ENCODE results near the gene RELN. TPM values are rescaled to one million over a fixed set of nuclear protein-coding genes. Genes with fewer than 3 reads are reported as not detected.

Gene RELN
- total RNA-seq, 1 donor from 2014 or later, result 14.1 TPM

GRCh38 chr7:103764901-103765300 is 224.6 kb downstream of the RELN start:
- H3K4me3 ChIP-seq (ENCODE audit: low read length in 3 of 3), result no peak overlapping the region
- H3K9ac ChIP-seq (ENCODE audit: low read depth in 1 of 3, low read length in 3 of 3), result no peak overlapping the region
- H3K9me3 ChIP-seq (ENCODE audit: control insufficient read depth in 3 of 3, low read length in 3 of 3), result no peaks in the 10 kb centered on the region
- H3K36me3 ChIP-seq (ENCODE audit: control insufficient read depth in 3 of 3, insufficient read depth in 3 of 3, low read length in 3 of 3), result no peaks in the 10 kb centered on the region
- no peaks in the 10 kb centered on the region for H3K4me1 ChIP-seq (ENCODE audit: control insufficient read depth in 3 of 3, insufficient read depth in 3 of 3, low read length in 3 of 3)
- H3K27ac ChIP-seq (ENCODE audit: low read depth, low read length), result no peak overlapping the region
- no peaks in the 10 kb centered on the region for H3K27me3 ChIP-seq (ENCODE audit: control insufficient read depth in 3 of 3, insufficient read depth in 3 of 3, low read length in 3 of 3)

- Histone ChIP-seq H3K27me3 (ENCODE audit: control insufficient read depth in 3 of 3, insufficient read depth in 3 of 3, low read length in 3 of 3) (no peaks in the 10 kb centered on the region), H3K27ac (ENCODE audit: low read depth, low read length) (no peak overlapping the region), H3K36me3 (ENCODE audit: control insufficient read depth in 3 of 3, insufficient read depth in 3 of 3, low read length in 3 of 3) (no peaks in the 10 kb centered on the region), H3K9ac (ENCODE audit: low read depth in 1 of 3, low read length in 3 of 3) (no peak overlapping the region), H3K9me3 (ENCODE audit: control insufficient read depth in 3 of 3, low read length in 3 of 3) (no peaks in the 10 kb centered on the region), H3K4me1 (ENCODE audit: control insufficient read depth in 3 of 3, insufficient read depth in 3 of 3, low read length in 3 of 3) (no peaks in the 10 kb centered on the region), H3K4me3 (ENCODE audit: low read length in 3 of 3) (no peak overlapping the region)
Measured at GRCh38 chr7:103762877-103763276, 226.6 kb downstream of the RELN start.

GRCh38 chr7:103762065-103762760 is 227.2 kb downstream of the RELN start:
- H3K9me3 ChIP-seq (ENCODE audit: control insufficient read depth in 3 of 3, low read length in 3 of 3), result no peaks in the 10 kb centered on the region
- no peak overlapping the region for H3K27ac ChIP-seq (ENCODE audit: low read depth, low read length)
- H3K4me3 ChIP-seq (ENCODE audit: low read length in 3 of 3), result no peak overlapping the region
- no peaks in the 10 kb centered on the region for H3K36me3 ChIP-seq (ENCODE audit: control insufficient read depth in 3 of 3, insufficient read depth in 3 of 3, low read length in 3 of 3)
- no peaks in the 10 kb centered on the region for H3K4me1 ChIP-seq (ENCODE audit: control insufficient read depth in 3 of 3, insufficient read depth in 3 of 3, low read length in 3 of 3)
- H3K27me3 ChIP-seq (ENCODE audit: control insufficient read depth in 3 of 3, insufficient read depth in 3 of 3, low read length in 3 of 3), result no peaks in the 10 kb centered on the region
- no peak overlapping the region for H3K9ac ChIP-seq (ENCODE audit: low read depth in 1 of 3, low read length in 3 of 3)

GRCh38 chr7:103752995-103753394 is 236.5 kb downstream of the RELN start:
- H3K27me3 ChIP-seq (ENCODE audit: control insufficient read depth in 3 of 3, insufficient read depth in 3 of 3, low read length in 3 of 3), result no peaks in the 10 kb centered on the region
- no peak overlapping the region for H3K27ac ChIP-seq (ENCODE audit: low read depth, low read length)
- H3K9me3 ChIP-seq (ENCODE audit: control insufficient read depth in 3 of 3, low read length in 3 of 3), result no peaks in the 10 kb centered on the region

GRCh38 chr7:103751311-103751880 is 238.1 kb downstream of the RELN start:
- no peaks in the 10 kb centered on the region for H3K4me1 ChIP-seq (ENCODE audit: control insufficient read depth in 3 of 3, insufficient read depth in 3 of 3, low read length in 3 of 3)
- H3K27ac ChIP-seq (ENCODE audit: low read depth, low read length), result no peak overlapping the region
- no peaks in the 10 kb centered on the region for H3K27me3 ChIP-seq (ENCODE audit: control insufficient read depth in 3 of 3, insufficient read depth in 3 of 3, low read length in 3 of 3)
- no peaks in the 10 kb centered on the region for H3K36me3 ChIP-seq (ENCODE audit: control insufficient read depth in 3 of 3, insufficient read depth in 3 of 3, low read length in 3 of 3)
- no peak overlapping the region for H3K4me3 ChIP-seq (ENCODE audit: low read length in 3 of 3)
- H3K9ac ChIP-seq (ENCODE audit: low read depth in 1 of 3, low read length in 3 of 3), result no peak overlapping the region
- H3K9me3 ChIP-seq (ENCODE audit: control insufficient read depth in 3 of 3, low read length in 3 of 3), result no peaks in the 10 kb centered on the region

More at GRCh38 chr7:103752995-103753394, 236.5 kb downstream of the RELN start:
- Histone ChIP-seq H3K36me3 (ENCODE audit: control insufficient read depth in 3 of 3, insufficient read depth in 3 of 3, low read length in 3 of 3) (no peaks in the 10 kb centered on the region), H3K4me3 (ENCODE audit: low read length in 3 of 3) (no peak overlapping the region), H3K9ac (ENCODE audit: low read depth in 1 of 3, low read length in 3 of 3) (no peak overlapping the region), H3K4me1 (ENCODE audit: control insufficient read depth in 3 of 3, insufficient read depth in 3 of 3, low read length in 3 of 3) (no peaks in the 10 kb centered on the region)

GRCh38 chr7:103748680-103749079 is 240.8 kb downstream of the RELN start:
- Histone ChIP-seq H3K9ac (ENCODE audit: low read depth in 1 of 3, low read length in 3 of 3) (no peak overlapping the region), H3K27me3 (ENCODE audit: control insufficient read depth in 3 of 3, insufficient read depth in 3 of 3, low read length in 3 of 3) (no peaks in the 10 kb centered on the region), H3K27ac (ENCODE audit: low read depth, low read length) (no peak overlapping the region), H3K4me3 (ENCODE audit: low read length in 3 of 3) (no peak overlapping the region), H3K36me3 (ENCODE audit: control insufficient read depth in 3 of 3, insufficient read depth in 3 of 3, low read length in 3 of 3) (no peaks in the 10 kb centered on the region), H3K9me3 (ENCODE audit: control insufficient read depth in 3 of 3, low read length in 3 of 3) (no peaks in the 10 kb centered on the region), H3K4me1 (ENCODE audit: control insufficient read depth in 3 of 3, insufficient read depth in 3 of 3, low read length in 3 of 3) (no peaks in the 10 kb centered on the region)

GRCh38 chr7:103735377-103735776 is 254.1 kb downstream of the RELN start:
- Histone ChIP-seq H3K4me1 (ENCODE audit: control insufficient read depth in 3 of 3, insufficient read depth in 3 of 3, low read length in 3 of 3) (no peaks in the 10 kb centered on the region), H3K27ac (ENCODE audit: low read depth, low read length) (no peak overlapping the region), H3K36me3 (ENCODE audit: control insufficient read depth in 3 of 3, insufficient read depth in 3 of 3, low read length in 3 of 3) (no peaks in the 10 kb centered on the region), H3K27me3 (ENCODE audit: control insufficient read depth in 3 of 3, insufficient read depth in 3 of 3, low read length in 3 of 3) (no peaks in the 10 kb centered on the region), H3K4me3 (ENCODE audit: low read length in 3 of 3) (no peak overlapping the region), H3K9ac (ENCODE audit: low read depth in 1 of 3, low read length in 3 of 3) (no peak overlapping the region), H3K9me3 (ENCODE audit: control insufficient read depth in 3 of 3, low read length in 3 of 3) (no peaks in the 10 kb centered on the region)

- Histone ChIP-seq H3K9me3 (ENCODE audit: control insufficient read depth in 3 of 3, low read length in 3 of 3) (no peaks in the 10 kb centered on the region), H3K27ac (ENCODE audit: low read depth, low read length) (no peak overlapping the region), H3K27me3 (ENCODE audit: control insufficient read depth in 3 of 3, insufficient read depth in 3 of 3, low read length in 3 of 3) (no peaks in the 10 kb centered on the region), H3K9ac (ENCODE audit: low read depth in 1 of 3, low read length in 3 of 3) (no peak overlapping the region), H3K4me3 (ENCODE audit: low read length in 3 of 3) (no peak overlapping the region), H3K4me1 (ENCODE audit: control insufficient read depth in 3 of 3, insufficient read depth in 3 of 3, low read length in 3 of 3) (no peaks in the 10 kb centered on the region), H3K36me3 (ENCODE audit: control insufficient read depth in 3 of 3, insufficient read depth in 3 of 3, low read length in 3 of 3) (no peaks in the 10 kb centered on the region)
Measured at GRCh38 chr7:103731169-103731568, 258.3 kb downstream of the RELN start.

DNA sequence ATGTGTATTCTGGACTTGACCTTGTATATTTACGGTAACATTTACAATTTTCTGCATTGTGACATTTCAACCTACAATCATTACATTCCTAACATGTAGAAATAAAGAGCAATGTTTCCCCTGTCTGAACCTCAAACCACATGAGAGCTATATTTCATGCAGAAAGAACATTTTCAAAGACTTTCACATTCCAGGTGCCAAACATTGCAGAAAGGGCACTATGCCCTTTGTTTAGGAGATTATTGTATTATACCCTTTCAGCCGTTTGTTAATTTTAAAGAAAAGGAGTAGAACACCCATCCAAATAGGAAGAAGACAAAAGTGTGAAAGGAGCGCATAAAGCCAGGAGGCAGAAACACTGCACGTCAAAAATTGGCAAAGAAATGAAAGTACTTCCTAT is 260.4 kb downstream of the RELN start:
- no peaks in the 10 kb centered on the region for H3K4me1 ChIP-seq (ENCODE audit: control insufficient read depth in 3 of 3, insufficient read depth in 3 of 3, low read length in 3 of 3)
- H3K27ac ChIP-seq (ENCODE audit: low read depth, low read length), result no peak overlapping the region
- no peak overlapping the region for H3K9ac ChIP-seq (ENCODE audit: low read depth in 1 of 3, low read length in 3 of 3)

GRCh38 chr7:103727982-103728610 is 261.4 kb downstream of the RELN start:
- no peaks in the 10 kb centered on the region for H3K9me3 ChIP-seq (ENCODE audit: control insufficient read depth in 3 of 3, low read length in 3 of 3)
- no peaks in the 10 kb centered on the region for H3K4me1 ChIP-seq (ENCODE audit: control insufficient read depth in 3 of 3, insufficient read depth in 3 of 3, low read length in 3 of 3)
- H3K27ac ChIP-seq (ENCODE audit: low read depth, low read length), result no peak overlapping the region
- no peaks in the 10 kb centered on the region for H3K27me3 ChIP-seq (ENCODE audit: control insufficient read depth in 3 of 3, insufficient read depth in 3 of 3, low read length in 3 of 3)
- no peak overlapping the region for H3K4me3 ChIP-seq (ENCODE audit: low read length in 3 of 3)
- no peaks in the 10 kb centered on the region for H3K36me3 ChIP-seq (ENCODE audit: control insufficient read depth in 3 of 3, insufficient read depth in 3 of 3, low read length in 3 of 3)
- no peak overlapping the region for H3K9ac ChIP-seq (ENCODE audit: low read depth in 1 of 3, low read length in 3 of 3)

More for the DNA sequence above, 260.4 kb downstream of the RELN start:
- Histone ChIP-seq H3K9me3 (ENCODE audit: control insufficient read depth in 3 of 3, low read length in 3 of 3) (no peaks in the 10 kb centered on the region), H3K27me3 (ENCODE audit: control insufficient read depth in 3 of 3, insufficient read depth in 3 of 3, low read length in 3 of 3) (no peaks in the 10 kb centered on the region), H3K36me3 (ENCODE audit: control insufficient read depth in 3 of 3, insufficient read depth in 3 of 3, low read length in 3 of 3) (no peaks in the 10 kb centered on the region), H3K4me3 (ENCODE audit: low read length in 3 of 3) (no peak overlapping the region)

All from skeletal muscle tissue (tissue), 4 donors.